ENCODE results near the gene MICALL1.

Gene MICALL1

DNA sequence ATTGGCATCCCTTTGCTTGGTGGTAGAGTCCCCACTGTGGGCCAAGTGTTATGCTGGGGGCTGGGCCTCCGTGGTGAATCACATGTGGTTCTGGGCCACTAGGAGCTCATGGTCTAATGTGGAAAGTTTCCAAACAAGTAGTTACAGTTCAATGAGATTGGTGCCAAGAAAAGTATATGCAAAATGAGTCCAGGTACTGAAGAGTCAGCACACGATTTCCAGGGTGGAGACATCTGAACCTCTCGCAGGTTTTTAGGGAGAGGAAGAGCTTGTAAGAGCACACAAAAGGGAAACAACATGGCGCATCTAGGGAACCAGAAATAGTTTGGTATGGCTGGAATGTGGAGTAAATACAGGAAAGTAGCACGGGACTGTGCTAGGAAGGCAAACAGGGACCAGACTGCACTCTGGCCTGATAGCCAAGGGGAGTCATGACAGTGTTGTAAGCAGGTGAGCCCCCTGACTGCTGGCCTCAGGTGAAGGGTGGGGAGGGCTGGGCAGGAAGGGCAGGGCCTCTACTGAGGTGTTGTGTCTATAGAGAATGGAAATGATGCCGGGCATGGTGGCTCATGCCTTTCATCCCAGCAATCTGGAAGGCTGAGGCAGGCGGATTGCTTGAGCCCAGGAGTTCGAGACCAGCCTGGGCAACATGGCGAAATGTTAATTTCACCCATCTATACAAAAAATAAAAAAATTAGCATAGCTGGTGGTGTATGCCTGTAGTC, 60.0 kb downstream of the MICALL1 start:
- H3K36me3 ChIP-seq (ENCODE audit: control insufficient read depth in 1 of 2, insufficient read depth in 2 of 2, low read length in 2 of 2) = peaks cover 36 to 46% of the 10 kb centered on the region in 2 experiments
- H2BK5ac ChIP-seq (ENCODE audit: low read depth, low read length, poor library complexity) = peak overlapping the region; percentile 65
- peak overlapping the region; percentile 82 for H4K91ac ChIP-seq (ENCODE audit: low read depth, low read length)
- H3K4ac ChIP-seq (ENCODE audit: low read depth, low read length) = no peak overlapping the region
- H3K79me1 ChIP-seq (ENCODE audit: low read length) = peaks cover 4% of the 10 kb centered on the region
- H2BK12ac ChIP-seq (ENCODE audit: low read length) = peak overlapping the region; percentile 56
- no peak overlapping the region for H2AK5ac ChIP-seq (ENCODE audit: low read length)
- H3K23ac ChIP-seq (ENCODE audit: low read length) = no peak overlapping the region
- no CpG with 5 or more reads among the region's 9 CpGs for WGBS (ENCODE audit: extremely low coverage, insufficient coverage, insufficient read length)
- H3K4me1 ChIP-seq (ENCODE audit: control insufficient read depth in 1 of 2, insufficient read depth in 2 of 2, low read length in 2 of 2) = peaks cover 4 to 8% of the 10 kb centered on the region in 2 experiments
- H3K4me2 ChIP-seq (ENCODE audit: low read length) = peak overlapping the region; percentile 29
- H2BK120ac ChIP-seq (ENCODE audit: insufficient read depth, low read length, poor library complexity) = peak overlapping the region; percentile 44
- peak overlapping the region; percentile 59 for H3K14ac ChIP-seq (ENCODE audit: low read length)
- peaks cover 2% of the 10 kb centered on the region for H3K9me3 ChIP-seq (ENCODE audit: insufficient read depth, low read depth, low read length)
- H3K27ac ChIP-seq (ENCODE audit: low read depth, low read length) = peak overlapping the region; percentile 54
- H3K27me3 ChIP-seq (ENCODE audit: insufficient read depth, low read length) = no peaks in the 10 kb centered on the region
- H4K8ac ChIP-seq (ENCODE audit: low read depth, low read length) = peak overlapping the region; percentile 46
- H4K12ac ChIP-seq (ENCODE audit: low read depth, low read length) = no peak overlapping the region
- H3K79me2 ChIP-seq (ENCODE audit: control insufficient read depth, insufficient read depth, low read length, poor library complexity) = no peaks in the 10 kb centered on the region
- DNase-seq = no peak
- H3K9ac ChIP-seq (ENCODE audit: low read length) = no peak overlapping the region
- no peak overlapping the region for H3K4me3 ChIP-seq (ENCODE audit: low read depth, low read length)
- H3K18ac ChIP-seq (ENCODE audit: low read length) = peak overlapping the region; percentile 61
- no peak overlapping the region for H2AFZ ChIP-seq (ENCODE audit: insufficient read depth, low read length, poor library complexity)

DNA sequence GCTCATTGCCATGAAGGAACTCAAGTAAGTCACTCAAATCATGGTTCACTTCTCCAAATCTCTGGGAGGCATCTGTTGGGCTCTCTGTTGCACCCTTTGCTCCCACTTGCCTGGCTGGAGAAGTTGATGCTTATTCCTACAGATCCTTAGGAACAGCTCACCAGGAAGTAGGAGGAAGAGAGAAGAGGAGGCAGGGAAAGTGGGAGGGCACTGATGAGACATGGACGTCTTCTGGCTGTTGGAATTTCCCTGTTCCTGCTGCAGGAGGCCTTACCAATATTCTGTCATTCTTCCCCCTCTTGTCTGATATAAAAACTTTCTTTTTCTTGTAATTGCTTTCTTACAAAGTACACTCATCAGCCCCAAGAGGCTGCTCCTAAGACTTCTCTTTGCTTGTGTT, 61.0 kb downstream of the MICALL1 start:
- no peak for DNase-seq

DNA sequence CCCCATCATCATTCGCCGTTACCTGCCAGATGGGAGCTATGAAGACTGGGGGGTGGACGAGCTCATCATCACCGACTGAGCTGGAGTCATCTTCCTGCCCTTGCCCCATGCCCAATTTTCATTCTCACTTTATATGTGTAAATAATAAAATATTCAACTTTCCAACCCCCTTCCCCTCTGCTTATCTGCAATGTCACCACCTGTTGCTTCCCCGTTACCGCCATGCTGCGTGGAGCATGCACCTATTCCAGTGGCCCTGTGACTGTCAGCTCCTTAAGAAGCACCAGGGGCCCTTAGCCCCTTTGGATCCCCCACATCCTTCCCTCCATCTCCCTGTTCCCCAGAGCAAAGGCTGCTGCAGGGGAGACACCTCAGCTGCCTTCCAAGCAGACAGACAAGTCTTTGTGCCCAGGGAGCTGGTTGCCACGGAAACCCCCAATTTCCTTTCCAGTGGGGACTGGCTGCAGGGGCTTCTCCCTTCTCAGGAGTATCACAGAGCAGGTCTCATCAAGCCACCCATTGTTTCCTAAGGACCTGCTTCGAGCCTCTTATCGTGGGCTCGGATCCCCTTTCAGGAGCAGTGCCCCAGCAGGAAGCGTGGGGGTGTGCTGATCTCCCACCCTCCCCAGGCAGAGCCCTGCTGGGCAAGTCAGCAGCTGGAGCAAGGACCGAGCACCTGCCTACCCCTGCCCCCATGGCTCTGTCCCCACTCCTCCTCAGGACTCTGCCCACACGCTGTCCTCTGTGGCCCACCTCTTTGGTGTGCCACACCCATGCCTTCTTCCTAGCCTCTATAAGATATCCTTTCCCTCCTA, 61.7 kb downstream of the MICALL1 start:
- no peak overlapping the region for H3K23ac ChIP-seq (ENCODE audit: low read length)
- peaks cover 25 to 32% of the 10 kb centered on the region in 2 experiments for H3K36me3 ChIP-seq (ENCODE audit: control insufficient read depth in 1 of 2, insufficient read depth in 2 of 2, low read length in 2 of 2)
- H3K79me2 ChIP-seq (ENCODE audit: control insufficient read depth, insufficient read depth, low read length, poor library complexity) = no peaks in the 10 kb centered on the region
- H3K18ac ChIP-seq (ENCODE audit: low read length) = no peak overlapping the region
- H3K79me1 ChIP-seq (ENCODE audit: low read length) = peaks cover 4% of the 10 kb centered on the region
- H3K9ac ChIP-seq (ENCODE audit: low read length) = no peak overlapping the region
- no peak overlapping the region for H2BK120ac ChIP-seq (ENCODE audit: insufficient read depth, low read length, poor library complexity)
- H4K12ac ChIP-seq (ENCODE audit: low read depth, low read length) = no peak overlapping the region
- no peak overlapping the region for H2BK5ac ChIP-seq (ENCODE audit: low read depth, low read length, poor library complexity)
- WGBS (ENCODE audit: extremely low coverage, insufficient coverage, insufficient read length) = no CpG with 5 or more reads among the region's 14 CpGs
- H2AFZ ChIP-seq (ENCODE audit: insufficient read depth, low read length, poor library complexity) = no peak overlapping the region
- no peak overlapping the region for H3K27ac ChIP-seq (ENCODE audit: low read depth, low read length)
- peaks cover 4 to 8% of the 10 kb centered on the region in 2 experiments for H3K4me1 ChIP-seq (ENCODE audit: control insufficient read depth in 1 of 2, insufficient read depth in 2 of 2, low read length in 2 of 2)
- no peak overlapping the region for H3K14ac ChIP-seq (ENCODE audit: low read length)
- H2AK5ac ChIP-seq (ENCODE audit: low read length) = no peak overlapping the region
- DNase-seq = no peak
- H3K27me3 ChIP-seq (ENCODE audit: insufficient read depth, low read length) = no peaks in the 10 kb centered on the region
- H3K4me2 ChIP-seq (ENCODE audit: low read length) = no peak overlapping the region
- H4K91ac ChIP-seq (ENCODE audit: low read depth, low read length) = no peak overlapping the region
- no peak overlapping the region for H2BK12ac ChIP-seq (ENCODE audit: low read length)
- no peak overlapping the region for H4K8ac ChIP-seq (ENCODE audit: low read depth, low read length)
- no peak overlapping the region for H3K4ac ChIP-seq (ENCODE audit: low read depth, low read length)
- H3K4me3 ChIP-seq (ENCODE audit: low read depth, low read length) = no peak overlapping the region
- peaks cover 2% of the 10 kb centered on the region for H3K9me3 ChIP-seq (ENCODE audit: insufficient read depth, low read depth, low read length)

More for the DNA sequence above, 61.0 kb downstream of the MICALL1 start:
- Histone ChIP-seq H3K27me3 (ENCODE audit: insufficient read depth, low read length) (no peaks in the 10 kb centered on the region), H3K23ac (ENCODE audit: low read length) (no peak overlapping the region), H3K9ac (ENCODE audit: low read length) (no peak overlapping the region), H2BK12ac (ENCODE audit: low read length) (no peak overlapping the region), H3K4me3 (ENCODE audit: low read depth, low read length) (no peak overlapping the region), H3K79me1 (ENCODE audit: low read length) (peaks cover 4% of the 10 kb centered on the region), H3K79me2 (ENCODE audit: control insufficient read depth, insufficient read depth, low read length, poor library complexity) (no peaks in the 10 kb centered on the region), H2AFZ (ENCODE audit: insufficient read depth, low read length, poor library complexity) (no peak overlapping the region), H3K4me2 (ENCODE audit: low read length) (no peak overlapping the region), H3K14ac (ENCODE audit: low read length) (no peak overlapping the region), H2BK120ac (ENCODE audit: insufficient read depth, low read length, poor library complexity) (no peak overlapping the region), H2AK5ac (ENCODE audit: low read length) (no peak overlapping the region), H3K36me3 (ENCODE audit: control insufficient read depth in 1 of 2, insufficient read depth in 2 of 2, low read length in 2 of 2) (peaks cover 28 to 35% of the 10 kb centered on the region in 2 experiments), H3K9me3 (ENCODE audit: insufficient read depth, low read depth, low read length) (peaks cover 2% of the 10 kb centered on the region), H4K8ac (ENCODE audit: low read depth, low read length) (no peak overlapping the region), H3K4me1 (ENCODE audit: control insufficient read depth in 1 of 2, insufficient read depth in 2 of 2, low read length in 2 of 2) (peaks cover 4 to 8% of the 10 kb centered on the region in 2 experiments), H3K4ac (ENCODE audit: low read depth, low read length) (no peak overlapping the region), H3K18ac (ENCODE audit: low read length) (no peak overlapping the region), H4K91ac (ENCODE audit: low read depth, low read length) (no peak overlapping the region), H2BK5ac (ENCODE audit: low read depth, low read length, poor library complexity) (no peak overlapping the region), H3K27ac (ENCODE audit: low read depth, low read length) (no peak overlapping the region), H4K12ac (ENCODE audit: low read depth, low read length) (no peak overlapping the region)
- no CpG with 5 or more reads among the region's 1 CpG for WGBS (ENCODE audit: extremely low coverage, insufficient coverage, insufficient read length)

DNA sequence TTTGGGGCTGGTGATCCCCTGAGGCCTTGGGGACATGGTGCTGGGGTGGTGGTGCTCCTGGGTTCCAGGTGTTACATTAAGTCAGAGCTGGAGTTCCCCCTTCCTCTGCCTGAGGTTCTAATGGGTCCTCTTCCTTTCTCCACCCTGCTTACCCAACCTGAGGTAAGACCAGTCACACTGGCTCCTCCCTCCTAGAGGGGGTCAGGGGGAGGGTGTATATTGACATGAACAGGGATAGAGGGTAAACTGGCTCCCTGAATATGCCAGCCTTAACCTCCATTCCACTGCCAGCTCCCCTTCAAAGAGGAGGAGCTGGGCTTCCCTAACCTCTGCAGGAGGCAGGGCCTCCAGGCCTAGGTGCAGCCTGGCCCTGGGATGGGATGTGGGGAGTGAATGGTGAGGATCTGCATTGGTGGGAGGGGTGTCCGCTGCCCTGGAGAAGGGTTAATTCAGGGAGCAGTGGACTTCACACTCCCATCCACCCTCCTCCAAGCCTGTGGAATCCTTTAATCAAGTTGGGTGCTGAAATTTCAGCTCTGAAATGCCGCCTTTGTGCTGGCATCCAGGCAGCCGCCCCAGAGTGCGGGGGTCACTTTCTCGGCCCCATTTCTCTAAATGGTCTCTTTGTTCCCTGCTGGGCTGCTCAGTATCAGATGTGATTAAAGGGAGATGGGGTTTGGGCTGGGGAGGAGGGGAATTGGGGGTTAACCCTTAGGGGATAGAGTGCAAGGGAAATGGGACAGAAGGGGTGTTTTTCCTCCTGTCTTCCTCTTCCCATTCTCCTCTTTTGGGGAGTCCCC, 62.6 kb downstream of the MICALL1 start:
- peaks cover 25 to 28% of the 10 kb centered on the region in 2 experiments for H3K36me3 ChIP-seq (ENCODE audit: control insufficient read depth in 1 of 2, insufficient read depth in 2 of 2, low read length in 2 of 2)
- no peak overlapping the region for H3K27ac ChIP-seq (ENCODE audit: low read depth, low read length)
- no peaks in the 10 kb centered on the region for H3K27me3 ChIP-seq (ENCODE audit: insufficient read depth, low read length)
- no peak overlapping the region for H3K14ac ChIP-seq (ENCODE audit: low read length)
- no peak overlapping the region for H3K4ac ChIP-seq (ENCODE audit: low read depth, low read length)
- no peak overlapping the region for H4K8ac ChIP-seq (ENCODE audit: low read depth, low read length)
- no peak overlapping the region for H2AFZ ChIP-seq (ENCODE audit: insufficient read depth, low read length, poor library complexity)
- no peaks in the 10 kb centered on the region for H3K79me2 ChIP-seq (ENCODE audit: control insufficient read depth, insufficient read depth, low read length, poor library complexity)
- peaks cover 2% of the 10 kb centered on the region for H3K9me3 ChIP-seq (ENCODE audit: insufficient read depth, low read depth, low read length)
- H3K4me3 ChIP-seq (ENCODE audit: low read depth, low read length) = no peak overlapping the region
- H2AK5ac ChIP-seq (ENCODE audit: low read length) = no peak overlapping the region
- no peak overlapping the region for H3K23ac ChIP-seq (ENCODE audit: low read length)
- no peak overlapping the region for H4K12ac ChIP-seq (ENCODE audit: low read depth, low read length)
- H2BK5ac ChIP-seq (ENCODE audit: low read depth, low read length, poor library complexity) = no peak overlapping the region
- no peak overlapping the region for H3K9ac ChIP-seq (ENCODE audit: low read length)
- H3K79me1 ChIP-seq (ENCODE audit: low read length) = peaks cover 4% of the 10 kb centered on the region
- H2BK12ac ChIP-seq (ENCODE audit: low read length) = no peak overlapping the region
- H4K91ac ChIP-seq (ENCODE audit: low read depth, low read length) = no peak overlapping the region
- peaks cover 4 to 8% of the 10 kb centered on the region in 2 experiments for H3K4me1 ChIP-seq (ENCODE audit: control insufficient read depth in 1 of 2, insufficient read depth in 2 of 2, low read length in 2 of 2)
- no peak overlapping the region for H3K4me2 ChIP-seq (ENCODE audit: low read length)
- no peak overlapping the region for H3K18ac ChIP-seq (ENCODE audit: low read length)
- DNase-seq = no peak
- no CpG with 5 or more reads among the region's 5 CpGs for WGBS (ENCODE audit: extremely low coverage, insufficient coverage, insufficient read length)
- H2BK120ac ChIP-seq (ENCODE audit: insufficient read depth, low read length, poor library complexity) = no peak overlapping the region

Measured in trophoblast cell (in vitro differentiated cells and primary cell).